WTC11 (cell line): Measurements from ENCODE around the gene FAHD2A.

Experiments used
- ARID4B ChIP-seq: sonication (generic); formaldehyde crosslinking; IDR thresholded peaks from 2 replicates; pipeline ENCODE4 v1.8.0; 2023; ENCODE audit warnings: missing genetic modification reagents, mild to moderate bottlenecking, borderline replicate concordance
- ATF2 ChIP-seq: sonication (generic); formaldehyde crosslinking; IDR thresholded peaks from 2 replicates; pipeline ENCODE4 v1.8.1; 2022; ENCODE audit warnings: low read depth, missing genetic modification reagents, borderline replicate concordance
- CREM ChIP-seq: sonication (generic); formaldehyde crosslinking; IDR thresholded peaks from 2 replicates; pipeline ENCODE4 v1.8.1; 2022; ENCODE audit warnings: mild to moderate bottlenecking, missing genetic modification reagents, moderate library complexity
- CTCF ChIP-seq: fragments of 200-600 bp; IDR thresholded peaks from 2 replicates; pipeline ENCODE4 v1.8.0; 2022; ENCODE audit warnings: antibody characterized with exemption
- EMX1 ChIP-seq: fragments of 250-450 bp; sonication (Bioruptor Pico); IDR thresholded peaks from 2 replicates; pipeline ENCODE4 v1.8.0; 2021; ENCODE audit warnings: mild to moderate bottlenecking
- ETV6 ChIP-seq: sonication (generic); formaldehyde crosslinking; IDR thresholded peaks from 2 replicates; pipeline ENCODE4 v1.8.1; 2022; ENCODE audit warnings: mild to moderate bottlenecking, missing genetic modification reagents
- FOXP1 ChIP-seq: sonication (generic); formaldehyde crosslinking; IDR thresholded peaks from 2 replicates; pipeline ENCODE4 v1.8.0; 2022; ENCODE audit warnings: missing genetic modification reagents, mild to moderate bottlenecking, moderate library complexity, borderline replicate concordance
- NR2C2 ChIP-seq: sonication (generic); formaldehyde crosslinking; IDR thresholded peaks from 2 replicates; pipeline ENCODE4 v1.8.0; 2022; ENCODE audit warnings: mild to moderate bottlenecking, missing genetic modification reagents
- NR3C1 ChIP-seq: sonication (generic); formaldehyde crosslinking; conservative IDR thresholded peaks from 2 replicates; pipeline ENCODE4 v1.8.1; 2023; ENCODE audit warnings: low read depth, mild to moderate bottlenecking, missing genetic modification reagents
- PRDM15 ChIP-seq: sonication (generic); formaldehyde crosslinking; IDR thresholded peaks from 2 replicates; pipeline ENCODE4 v1.8.0; 2022; ENCODE audit warnings: missing genetic modification reagents
- SP1 ChIP-seq: sonication (generic); formaldehyde crosslinking; conservative IDR thresholded peaks from 2 replicates; pipeline ENCODE4 v1.8.1; 2022; ENCODE audit warnings: missing genetic modification reagents
- ZNF317 ChIP-seq: sonication (generic); formaldehyde crosslinking; IDR thresholded peaks from 2 replicates; pipeline ENCODE4 v1.8.1; 2023; ENCODE audit warnings: low read depth, mild to moderate bottlenecking, moderate library complexity, missing genetic modification reagents, borderline replicate concordance
- ZNF423 ChIP-seq: fragments of 250-450 bp; sonication (Bioruptor Pico); IDR thresholded peaks from 2 replicates; pipeline ENCODE4 v2.1.2; 2022; ENCODE audit warnings: mild to moderate bottlenecking, moderate library complexity

GRCh38 chr2:95376311-95377215 is 25.9 kb upstream of the FAHD2A start:
- TF ChIP-seq CTCF, result no peak
- TF ChIP-seq ZNF317 (CRISPR knock-in tag), result no peak
- TF ChIP-seq NR3C1, result no peak
- TF ChIP-seq EMX1 (CRISPR knock-in tag), result no peak
- TF ChIP-seq ETV6 (CRISPR knock-in tag), result no peak
- TF ChIP-seq FOXP1 (CRISPR knock-in tag), result no peak
- TF ChIP-seq ZNF423, result no peak
- no peak for TF ChIP-seq ARID4B (CRISPR knock-in tag)
- TF ChIP-seq ATF2 (CRISPR knock-in tag), result no peak
- no peak for TF ChIP-seq PRDM15 (CRISPR knock-in tag)
- TF ChIP-seq NR2C2, result no peak
- no peak for TF ChIP-seq SP1
- no peak for TF ChIP-seq CREM
